ENCODE results near the gene RRP7A. TPM values are rescaled to one million over a fixed set of nuclear protein-coding genes. Genes with fewer than 3 reads are reported as not detected.
"Not testable (repeated sequence)": the region's sequence is repeated elsewhere in the genome, so short reads cannot be mapped to it uniquely, and the experiment has no call there.

The RRP7A gene
- total RNA-seq, 1 donor from 2014 or later = 39.8 TPM

DNA sequence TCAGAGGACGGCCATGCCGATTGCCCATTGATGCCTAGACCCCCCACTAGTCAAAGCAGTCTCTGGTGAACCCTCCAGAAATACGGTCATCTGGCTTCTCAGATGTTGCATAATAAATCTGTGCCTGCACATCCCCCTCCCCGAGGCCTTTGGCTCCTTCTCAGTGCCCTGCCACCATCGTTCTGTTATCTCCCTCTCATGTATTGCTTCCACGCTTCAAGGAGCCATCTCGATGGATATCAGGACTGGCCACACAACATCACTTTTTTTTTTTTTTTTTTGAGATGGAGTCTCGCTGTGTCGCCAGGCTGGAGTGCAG lies 1.6 kb upstream of the RRP7A start:
- H3K27me3 ChIP-seq (ENCODE audit: control insufficient read depth, insufficient read depth, low read length) = no peaks in the 10 kb centered on the region
- no peak overlapping the region for H3K4me3 ChIP-seq (ENCODE audit: low read depth, low read length)
- H3K36me3 ChIP-seq (ENCODE audit: control insufficient read depth, insufficient read depth, low read length) = peaks cover 2% of the 10 kb centered on the region
- FAIRE-seq = no peak
- no peak for DNase-seq (ENCODE audit: low read depth)
- no peak for TF ChIP-seq CTCF (IDR thresholded peaks at IDR 0.05; ENCODE audit: insufficient read depth, low read length, severe bottlenecking)

DNA sequence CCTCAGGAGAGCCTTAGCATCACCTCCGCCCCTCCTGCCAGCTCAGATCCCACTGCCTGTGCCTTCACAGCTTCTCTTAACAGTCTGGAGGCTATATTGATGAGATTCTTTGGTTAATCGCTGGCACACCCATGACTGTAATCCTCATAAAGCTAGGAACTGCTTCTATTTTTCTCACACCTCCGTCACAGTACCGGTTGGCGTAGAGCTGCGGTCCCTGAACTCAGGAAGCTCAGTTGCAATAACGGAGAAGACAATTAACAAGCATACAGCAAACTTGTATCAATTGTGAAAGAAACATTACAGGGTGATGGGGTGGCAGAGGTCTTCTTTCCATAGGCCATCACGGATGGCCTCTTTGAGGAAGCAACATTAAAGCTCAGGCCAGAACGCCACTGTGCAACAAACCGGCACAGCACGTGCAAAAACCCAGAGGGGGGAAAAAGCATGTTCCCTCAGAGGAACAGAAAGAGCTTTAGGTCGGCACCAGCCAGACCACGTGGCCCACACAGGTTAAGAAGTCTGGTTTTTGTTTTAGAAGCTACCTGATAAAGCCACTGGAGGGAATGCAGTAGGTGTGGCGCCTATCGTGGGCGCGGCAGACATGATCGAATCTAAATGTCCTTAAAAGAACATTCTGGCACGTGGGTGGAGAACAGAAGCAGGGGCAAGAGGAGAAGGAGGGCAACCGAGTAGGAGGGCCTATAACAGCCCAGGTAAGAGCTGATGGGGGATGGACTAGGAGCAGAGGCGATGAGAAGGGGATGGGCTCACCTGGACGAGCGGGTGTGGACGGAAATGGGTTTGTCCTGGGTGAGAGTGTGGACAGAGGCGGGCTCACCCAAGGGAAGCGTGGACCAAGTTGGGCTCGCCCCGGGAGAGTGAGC lies 715 bp downstream of the RRP7A start:
- FAIRE-seq = peak; percentile 94
- H3K36me3 ChIP-seq (ENCODE audit: control insufficient read depth, insufficient read depth, low read length); DNase-seq (ENCODE audit: low read depth); H3K27me3 ChIP-seq (ENCODE audit: control insufficient read depth, insufficient read depth, low read length): not testable (repeated sequence)
- peak overlapping the region; percentile 82 for H3K4me3 ChIP-seq (ENCODE audit: low read depth, low read length)

- H3K27me3 ChIP-seq (ENCODE audit: control insufficient read depth, insufficient read depth, low read length); DNase-seq (ENCODE audit: low read depth); FAIRE-seq; H3K4me3 ChIP-seq (ENCODE audit: low read depth, low read length); H3K36me3 ChIP-seq (ENCODE audit: control insufficient read depth, insufficient read depth, low read length): not testable (repeated sequence)
Observed at GRCh38 chr22:42517103-42517502, 2.5 kb downstream of the RRP7A start.

DNA sequence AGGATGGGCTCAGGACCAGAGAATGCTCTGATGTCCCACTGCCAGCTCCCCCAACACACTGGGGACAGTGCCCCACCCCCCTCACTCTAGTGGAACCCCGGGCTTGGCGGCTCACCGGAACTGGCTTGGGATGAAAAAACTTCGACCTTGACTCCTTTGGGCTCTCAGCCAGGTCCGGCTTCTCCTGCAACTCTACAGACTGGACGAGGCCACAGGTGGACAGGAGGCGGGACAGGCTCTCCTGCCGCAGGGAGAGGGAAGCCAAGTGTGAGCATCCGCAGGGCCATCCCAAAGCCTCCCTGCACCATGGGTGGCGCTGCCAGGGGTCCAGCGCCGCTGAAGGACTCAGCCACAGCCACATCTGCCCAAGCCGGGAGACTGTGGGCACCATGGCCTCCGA lies 3.7 kb downstream of the RRP7A start:
- FAIRE-seq (no peak), DNase-seq (ENCODE audit: low read depth) (no peak)
- H3K27me3 ChIP-seq (ENCODE audit: control insufficient read depth, insufficient read depth, low read length) = no peaks in the 10 kb centered on the region
- H3K36me3 ChIP-seq (ENCODE audit: control insufficient read depth, insufficient read depth, low read length) = peaks cover 5% of the 10 kb centered on the region
- no peak for TF ChIP-seq CTCF (IDR thresholded peaks at IDR 0.05; ENCODE audit: insufficient read depth, low read length, severe bottlenecking)
- H3K4me3 ChIP-seq (ENCODE audit: low read depth, low read length) = no peak overlapping the region

DNA sequence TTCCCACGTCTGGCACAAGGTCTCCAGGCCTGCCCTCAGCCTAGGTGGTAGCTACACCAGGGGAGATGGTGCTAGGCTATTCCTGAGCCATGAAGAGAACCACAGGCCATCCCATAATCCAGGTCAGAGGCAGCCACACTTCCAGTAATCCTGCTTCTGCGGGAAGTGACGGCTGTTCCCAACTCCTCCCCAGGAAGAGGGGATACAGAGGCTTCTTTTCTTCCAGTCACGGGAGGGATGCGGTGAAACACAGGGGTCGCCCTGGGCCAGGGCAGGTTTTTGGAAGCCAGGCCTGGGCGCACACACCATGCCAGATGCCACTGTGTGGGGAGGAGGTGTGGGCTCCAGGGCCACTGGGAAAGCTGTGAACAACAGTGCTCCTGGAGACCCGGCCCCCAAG lies 4.3 kb downstream of the RRP7A start:
- H3K4me3 ChIP-seq (ENCODE audit: low read depth, low read length); DNase-seq (ENCODE audit: low read depth); H3K27me3 ChIP-seq (ENCODE audit: control insufficient read depth, insufficient read depth, low read length); H3K36me3 ChIP-seq (ENCODE audit: control insufficient read depth, insufficient read depth, low read length): not testable (repeated sequence)
- FAIRE-seq = peak; percentile 13

DNA sequence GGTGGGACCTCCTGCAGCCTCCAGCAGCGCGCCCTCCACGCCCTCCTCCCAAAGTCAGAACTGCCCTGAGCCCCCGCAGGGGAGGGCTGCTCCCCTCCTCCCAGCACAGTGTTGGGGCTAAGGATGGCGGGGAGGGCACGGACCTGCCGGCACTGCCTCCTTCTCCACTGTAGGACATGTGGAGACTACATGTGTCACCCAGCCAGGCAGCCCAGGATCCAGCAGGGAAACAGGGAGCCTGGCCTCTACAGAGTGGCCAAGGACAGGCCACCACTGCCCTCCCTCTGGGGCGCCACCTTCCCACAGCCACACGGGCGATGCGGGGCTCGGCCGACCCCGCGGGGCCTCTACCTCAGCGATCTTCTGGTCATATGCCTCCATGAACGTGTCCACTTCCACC lies 5.3 kb downstream of the RRP7A start:
- not testable (repeated sequence) for H3K4me3 ChIP-seq (ENCODE audit: low read depth, low read length); H3K36me3 ChIP-seq (ENCODE audit: control insufficient read depth, insufficient read depth, low read length); FAIRE-seq; H3K27me3 ChIP-seq (ENCODE audit: control insufficient read depth, insufficient read depth, low read length); DNase-seq (ENCODE audit: low read depth)

- TF ChIP-seq CTCF (IDR thresholded peaks at IDR 0.05; ENCODE audit: insufficient read depth, low read length, severe bottlenecking) = peak; percentile 33
- not testable (repeated sequence) for H3K4me3 ChIP-seq (ENCODE audit: low read depth, low read length); H3K27me3 ChIP-seq (ENCODE audit: control insufficient read depth, insufficient read depth, low read length); DNase-seq (ENCODE audit: low read depth); FAIRE-seq; H3K36me3 ChIP-seq (ENCODE audit: control insufficient read depth, insufficient read depth, low read length)
Observed at GRCh38 chr22:42512273-42512990, 7.2 kb downstream of the RRP7A start.

All from bronchial epithelial cell (primary cell).